Measurements from ENCODE around the gene ZNF534.
"Not testable (repeated sequence)": the region's sequence is repeated elsewhere in the genome, so short reads cannot be mapped to it uniquely, and the experiment has no call there.

The ZNF534 gene

DNA sequence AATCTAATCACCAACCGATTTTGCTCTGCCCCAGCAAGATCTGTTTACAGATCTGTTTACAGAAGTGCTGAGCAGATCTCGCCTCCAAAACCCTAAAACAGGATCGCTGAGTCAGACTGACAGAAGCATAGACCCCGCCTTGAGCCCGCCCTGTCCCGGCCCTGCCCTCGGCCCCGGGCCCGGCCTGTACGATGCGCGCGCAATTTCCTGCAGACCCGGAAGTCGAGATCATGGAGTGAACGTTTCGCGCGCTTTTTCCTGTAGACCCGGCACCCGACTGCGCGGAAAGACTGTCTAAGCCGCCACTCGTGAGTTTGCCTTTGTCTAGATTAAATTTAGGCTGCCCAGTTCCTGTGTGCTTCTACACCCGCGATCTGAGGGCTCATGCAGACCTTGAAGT, at the start of gene ZNF534:
ZNF534 (plus strand) TSS at position 212 of the 400 bp plus-strand sequence. CDS start 2,327 bp downstream, outside the sequence.
- no peak for DNase-seq

DNA sequence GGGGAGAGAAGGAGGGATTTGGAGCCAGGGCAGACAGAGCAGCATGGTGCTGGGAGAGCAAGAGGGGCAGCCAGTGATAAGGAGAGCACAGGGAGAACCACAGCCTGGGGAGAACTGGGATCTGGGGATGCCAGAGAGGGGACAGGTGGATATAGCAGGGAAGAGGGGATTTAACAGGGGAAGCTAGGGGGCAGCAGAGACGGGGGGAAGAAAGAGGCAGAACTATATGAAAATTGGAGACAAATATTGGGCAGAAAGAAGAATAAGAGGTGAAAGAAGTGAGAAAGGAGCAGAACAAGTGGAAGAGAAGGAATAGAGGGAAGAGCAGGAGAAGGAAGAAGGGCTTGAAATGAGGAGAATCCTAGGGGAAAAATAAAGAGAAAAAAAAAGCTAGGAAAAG, 37.8 kb upstream of the ZNF534 start:
- no peak for DNase-seq

DNA sequence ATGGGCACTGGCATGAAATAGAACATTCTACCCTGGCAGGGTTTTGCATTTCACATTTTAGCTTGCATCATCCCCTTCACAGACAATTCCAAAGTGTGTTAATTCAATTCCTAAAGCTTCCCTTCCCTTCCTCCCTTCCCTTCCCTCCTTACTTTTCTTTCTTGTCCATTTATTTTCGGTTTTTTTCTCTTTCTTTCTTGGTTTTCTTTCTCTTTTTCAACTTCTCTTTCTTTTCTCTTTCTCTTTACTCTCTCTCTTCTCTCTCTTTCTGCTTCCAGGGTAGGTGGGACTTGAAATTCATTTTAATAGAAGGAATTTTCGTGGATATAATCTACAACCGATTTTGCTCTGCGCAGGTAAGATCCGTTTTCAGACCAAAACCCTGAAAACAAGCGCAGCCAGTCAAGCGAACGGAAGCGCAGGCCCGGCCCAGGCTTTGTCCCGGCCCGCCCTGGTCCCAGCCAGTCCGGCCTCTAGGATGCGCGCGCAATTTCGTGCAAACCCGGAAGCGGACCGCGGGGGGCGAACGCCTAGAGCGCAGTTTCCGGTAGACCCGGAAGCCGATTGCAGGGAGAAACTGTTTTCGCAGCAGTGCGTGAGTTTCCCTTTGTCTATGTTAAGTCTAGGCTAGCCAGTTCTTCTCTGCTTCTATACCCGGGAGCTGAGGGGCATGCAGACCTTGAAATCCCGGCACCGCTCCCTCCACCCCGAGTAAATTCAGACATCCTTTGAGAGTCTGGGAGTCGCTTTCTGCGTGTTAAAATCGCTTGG, 31.5 kb upstream of the ZNF534 start, which contains the start of gene ZNF528:
ZNF528 (plus strand) TSS at position 540 of the 771 bp plus-strand sequence. CDS start 4,165 bp downstream, outside the sequence.
- DNase-seq, result peak; percentile 91

DNA sequence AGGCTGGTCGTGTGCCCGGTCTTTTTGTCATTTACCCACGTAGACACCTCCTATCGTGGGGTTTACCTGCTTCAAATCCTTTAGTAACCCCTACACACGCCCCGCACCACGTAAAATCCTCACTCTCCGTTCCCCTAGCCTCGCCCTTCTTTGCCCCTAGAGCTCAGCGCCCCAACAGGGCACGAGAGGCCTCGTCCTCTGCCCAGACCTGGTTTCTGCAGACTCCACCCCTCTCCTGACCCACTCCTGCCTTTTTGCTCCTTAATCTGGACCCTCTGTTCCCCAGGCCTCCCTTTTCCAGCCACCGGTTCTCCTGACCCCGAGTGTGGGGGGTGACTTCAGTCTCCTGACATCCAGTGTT, 30.9 kb upstream of the ZNF534 start:
- peak; percentile 41 for DNase-seq

DNA sequence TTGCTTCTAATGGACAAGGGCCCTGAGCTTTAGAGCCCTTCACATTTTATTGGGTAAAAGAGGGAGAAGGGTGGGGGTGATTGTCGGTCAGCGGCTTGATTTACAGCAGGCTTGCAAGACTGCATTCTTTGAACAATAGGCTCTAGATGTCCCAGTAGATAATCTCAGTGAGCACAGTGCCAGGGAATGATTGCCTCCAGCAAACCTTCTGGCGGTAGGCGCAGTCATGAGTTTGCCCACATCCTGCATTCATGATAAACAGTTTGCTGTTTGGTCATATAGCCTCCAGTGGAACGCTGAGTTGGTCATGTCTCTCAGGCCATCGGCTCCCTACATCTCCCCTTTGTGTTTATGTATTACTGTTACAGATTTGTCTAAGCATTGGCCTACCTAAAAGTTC, 18.7 kb upstream of the ZNF534 start:
- DNase-seq, result no peak

DNA sequence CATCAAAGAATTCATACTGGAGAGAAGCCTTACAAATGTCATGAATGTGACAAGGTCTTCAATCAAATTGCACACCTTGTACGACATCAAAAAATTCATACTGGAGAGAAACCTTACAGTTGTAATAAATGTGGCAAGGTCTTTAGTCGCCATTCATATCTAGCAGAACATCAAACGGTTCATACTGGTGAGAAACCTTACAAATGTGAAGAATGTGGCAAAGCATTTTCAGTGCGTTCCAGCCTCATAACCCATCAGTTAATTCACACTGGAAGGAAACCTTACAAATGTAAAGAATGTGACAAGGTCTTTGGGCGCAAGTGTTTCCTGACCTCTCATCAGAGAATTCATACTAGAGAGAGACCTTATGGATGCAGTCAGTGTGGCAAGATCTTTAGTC, 13.2 kb upstream of the ZNF534 start:
- DNase-seq, result no peak

DNA sequence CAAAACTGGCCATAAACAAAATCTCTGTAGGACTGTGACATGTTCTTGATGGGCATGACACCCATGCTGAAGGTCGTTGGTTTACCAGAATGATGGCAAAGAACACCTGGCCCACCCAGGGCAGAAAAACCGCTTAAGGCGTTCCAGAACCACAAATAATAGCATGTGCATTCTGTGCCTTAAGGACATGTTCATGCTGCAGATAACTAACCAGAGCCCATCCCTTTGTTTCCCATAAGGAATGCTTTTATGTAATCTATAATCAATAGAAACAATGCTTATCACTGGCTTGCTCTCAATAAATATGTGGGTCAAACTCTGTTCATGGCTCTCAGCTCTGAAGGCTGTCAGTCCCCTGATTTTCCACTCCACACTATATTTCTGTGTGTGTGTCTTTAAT, 13.2 kb downstream of the ZNF534 start:
- no peak for DNase-seq

DNA sequence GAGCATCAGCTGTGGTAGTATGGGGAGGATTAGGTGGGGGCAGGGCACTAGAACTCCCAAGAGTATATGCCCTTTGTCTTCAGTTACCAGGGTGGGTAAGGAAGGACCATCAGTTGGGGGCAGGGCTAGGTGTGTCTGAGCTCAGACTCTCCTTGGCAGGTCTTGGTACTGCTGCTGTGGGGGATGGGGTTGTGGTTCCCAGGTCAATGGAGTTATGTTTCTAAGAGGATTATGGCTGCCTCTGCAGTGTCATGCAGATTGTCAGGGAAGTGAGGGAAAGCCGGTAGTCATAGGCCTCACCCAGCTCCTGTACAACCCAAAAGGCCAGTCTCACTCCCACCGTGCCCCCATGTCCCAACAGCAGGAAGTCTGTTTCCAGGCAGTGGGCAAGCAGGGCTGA, 15.6 kb downstream of the ZNF534 start:
- DNase-seq, result no peak

DNA sequence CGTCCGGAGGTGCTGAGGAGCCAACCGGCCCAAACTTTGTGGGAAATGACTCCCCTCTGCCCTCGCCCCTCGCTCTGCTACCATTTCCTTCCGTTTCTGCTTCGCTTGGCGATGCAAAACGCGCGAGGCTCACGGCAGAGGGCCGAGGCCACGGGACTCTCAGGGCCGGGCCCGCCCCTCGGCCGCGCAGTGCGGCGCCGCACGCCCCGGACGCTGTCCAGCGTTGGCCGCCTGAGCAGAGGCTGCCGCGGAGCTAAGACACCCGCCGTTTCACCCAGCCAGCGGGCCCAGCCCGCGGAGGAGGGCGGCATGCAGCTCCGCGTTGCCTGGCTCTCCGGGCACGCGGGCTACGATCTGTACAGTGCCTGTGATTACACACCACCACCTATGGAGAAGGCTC, 22.3 kb downstream of the ZNF534 start:
- no peak for DNase-seq

DNA sequence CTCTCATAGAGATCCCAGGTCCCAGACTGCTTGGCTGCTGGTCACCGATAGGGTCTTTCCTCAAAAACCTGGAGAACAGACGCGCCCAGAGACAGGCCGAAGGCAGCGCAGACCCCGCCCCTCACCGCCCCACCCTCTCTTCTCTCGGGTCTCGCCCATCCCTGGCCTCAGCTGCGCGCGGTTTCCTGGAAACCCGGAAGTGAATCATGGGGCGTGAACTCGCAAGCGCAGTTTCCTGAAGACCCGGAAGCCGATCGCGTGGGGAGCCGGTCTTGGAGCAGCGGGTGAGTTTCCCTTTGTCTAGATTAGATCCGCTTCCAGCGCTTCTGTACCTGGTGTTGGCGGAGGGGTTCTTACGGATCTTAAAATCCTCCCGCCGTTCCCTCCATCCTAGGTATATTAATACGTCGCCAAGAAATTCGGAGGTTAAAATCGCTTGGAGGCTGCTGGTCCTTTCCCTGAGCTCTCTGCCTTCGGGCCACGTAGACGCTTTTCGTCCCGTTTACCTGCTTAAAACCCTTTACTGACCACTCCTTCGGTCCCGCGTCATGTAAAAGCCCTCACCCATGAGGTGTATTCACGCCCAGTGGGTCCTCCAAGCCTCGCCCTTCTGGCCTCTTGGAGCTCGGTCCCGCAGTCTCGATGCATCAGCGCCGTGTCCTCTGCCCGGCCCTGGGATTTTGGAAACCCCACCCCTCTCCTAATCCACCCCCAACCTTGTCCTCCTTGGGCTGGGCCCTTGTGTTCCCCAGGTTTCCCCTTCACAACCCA, 24.6 kb downstream of the ZNF534 start, which contains the start of gene ZNF578:
ZNF578 (plus strand) TSS at position 230 of the 771 bp plus-strand sequence. CDS start 48,293 bp downstream, outside the sequence.
- DNase-seq, result peak; percentile 61

DNA sequence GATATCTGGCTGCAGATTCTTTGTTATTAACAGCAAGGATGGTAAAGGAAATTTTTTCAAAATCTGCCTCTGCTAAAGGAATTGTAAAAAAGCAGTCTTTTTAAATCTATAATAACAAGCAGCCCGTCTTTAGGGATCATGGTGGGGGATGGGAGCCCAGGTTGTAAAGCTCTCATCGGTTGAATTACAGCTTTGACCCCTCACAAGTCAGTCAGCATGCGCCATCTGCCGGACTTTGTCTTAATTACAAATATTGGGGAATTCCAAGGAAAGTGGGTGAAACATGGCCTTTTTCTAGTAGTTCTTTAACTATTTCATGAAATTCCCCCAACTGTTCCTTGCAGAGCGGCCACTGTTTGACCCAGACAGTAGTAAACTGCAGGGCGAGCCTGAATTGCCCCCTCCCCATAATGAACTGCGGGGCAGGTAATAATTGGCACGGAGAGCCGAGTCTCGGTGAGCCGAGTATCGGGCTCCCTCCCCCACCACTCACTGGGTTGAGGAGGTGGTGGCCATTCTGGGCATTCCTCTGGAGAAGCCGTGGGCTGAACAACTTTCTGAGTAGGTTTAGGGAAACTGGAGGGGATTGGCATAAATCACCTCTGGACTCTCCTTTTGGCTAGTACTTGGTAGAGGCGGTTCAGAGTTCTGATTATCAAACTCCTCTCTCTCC, 36.0 kb downstream of the ZNF534 start:
- no peak for DNase-seq

DNA sequence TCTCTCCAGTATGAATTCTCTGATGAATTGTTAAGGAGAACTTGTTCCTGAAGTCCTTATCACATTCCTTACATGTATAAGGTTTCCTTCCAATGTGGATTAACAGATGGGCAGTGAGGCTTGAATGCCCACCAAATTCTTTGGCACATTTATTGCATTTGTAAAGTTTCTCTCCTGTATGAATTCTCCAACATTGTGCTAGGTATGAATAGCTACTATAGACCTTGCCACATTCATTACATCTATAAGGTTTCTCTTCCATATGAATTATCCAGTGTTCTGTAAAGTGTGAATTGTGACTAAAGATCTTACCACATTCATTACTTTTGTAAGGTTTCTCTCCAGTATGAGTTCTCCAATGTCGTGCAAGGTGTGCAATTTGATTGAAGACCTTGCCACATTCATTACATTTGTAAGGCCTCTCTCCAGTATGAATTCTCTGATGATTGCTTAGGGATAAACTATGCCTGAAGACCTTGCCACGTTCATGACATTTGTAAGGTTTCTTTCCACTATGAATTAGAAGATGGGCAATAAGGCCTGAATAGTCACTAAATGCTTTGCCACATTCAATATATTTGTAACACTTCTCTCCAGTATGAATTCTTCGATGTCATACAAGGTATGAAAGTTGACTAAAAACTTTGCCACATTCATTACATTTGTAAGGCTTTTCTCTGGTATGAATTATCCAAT, 44.9 kb downstream of the ZNF534 start:
- no peak for DNase-seq

DNA sequence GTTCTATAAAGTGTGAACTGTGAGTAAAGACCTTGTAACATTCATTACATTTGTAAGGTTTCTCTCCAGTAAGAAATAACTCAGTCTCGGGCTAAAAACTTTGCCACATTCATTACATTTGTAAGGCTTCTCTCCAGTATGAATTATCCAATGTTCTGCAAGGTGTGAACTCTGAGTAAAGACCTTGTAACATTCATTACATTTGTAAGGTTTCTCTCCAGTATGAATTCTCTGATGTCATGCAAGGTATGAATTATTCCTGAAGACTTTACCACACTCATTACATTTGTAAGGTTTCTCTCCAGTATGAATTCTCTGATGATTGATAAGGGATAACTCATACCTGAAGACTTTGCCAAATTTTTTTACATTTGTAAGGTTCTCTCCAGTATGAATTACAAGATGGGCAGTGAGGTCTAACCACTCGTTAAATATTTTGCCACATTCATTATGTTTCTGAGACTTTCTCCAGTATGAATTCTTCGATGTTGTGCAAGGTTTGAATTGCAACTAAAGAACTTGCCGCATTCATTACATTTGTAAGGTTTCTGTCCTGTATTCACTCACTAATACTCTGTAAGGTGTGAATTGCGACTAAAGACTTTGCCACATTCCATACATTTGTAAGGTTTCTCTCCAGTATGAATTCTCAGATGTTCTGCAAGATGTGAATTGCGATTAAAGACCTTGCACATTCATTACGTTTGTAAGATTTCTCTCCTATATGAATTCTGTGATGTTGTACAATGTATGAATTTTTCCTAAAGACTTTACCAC, 45.6 kb downstream of the ZNF534 start:
- DNase-seq, result no peak

DNA sequence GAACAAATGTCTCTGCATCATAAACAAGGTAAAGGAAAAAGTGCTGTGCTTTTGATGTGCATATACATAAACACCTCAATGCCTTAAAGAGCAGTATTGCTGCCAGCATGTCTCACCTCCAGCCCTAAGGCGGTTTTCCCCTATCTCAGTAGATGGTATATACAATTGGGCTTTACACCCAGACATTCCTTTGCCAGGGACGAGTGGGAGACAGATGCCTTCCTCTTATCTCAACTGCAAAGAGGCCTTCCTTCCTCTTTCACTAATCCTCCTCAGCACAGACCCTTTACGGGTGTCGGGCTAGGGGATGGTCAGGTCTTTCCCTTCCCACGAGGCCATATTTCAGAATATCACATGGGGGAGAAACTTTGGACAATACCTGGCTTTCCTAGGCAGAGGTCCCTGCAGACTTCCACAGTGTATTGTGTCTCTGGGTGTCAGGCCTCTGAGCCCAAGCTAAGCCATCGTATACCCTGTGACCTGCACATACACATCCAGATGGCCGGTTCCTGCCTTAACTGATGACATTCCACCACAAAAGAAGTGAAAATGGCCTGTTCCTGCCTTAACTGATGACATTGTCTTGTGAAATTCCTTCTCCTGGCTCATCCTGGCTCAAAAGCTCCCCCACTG, 55.3 kb downstream of the ZNF534 start:
- DNase-seq, result not testable (repeated sequence)

DNA sequence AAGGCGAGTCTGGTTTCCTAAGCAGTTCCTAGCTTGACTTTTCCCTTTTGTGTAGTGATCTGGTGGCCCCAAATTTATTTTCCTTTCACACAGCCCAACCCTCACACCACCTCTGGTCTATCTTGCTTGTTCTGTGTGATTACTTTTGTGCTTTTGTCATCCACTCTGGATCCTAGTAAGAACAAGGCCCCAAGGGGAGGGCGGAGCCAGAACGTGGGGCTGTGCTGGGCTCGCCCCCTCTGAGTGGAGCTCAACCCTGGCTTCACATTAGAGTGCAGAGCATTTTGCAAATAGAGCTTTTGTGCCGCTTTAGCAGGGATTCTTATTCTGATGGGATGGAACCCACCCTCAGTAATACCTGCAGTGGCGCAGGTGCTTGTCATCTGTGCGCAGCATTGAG, 56.1 kb downstream of the ZNF534 start:
- DNase-seq, result not testable (repeated sequence)

DNA sequence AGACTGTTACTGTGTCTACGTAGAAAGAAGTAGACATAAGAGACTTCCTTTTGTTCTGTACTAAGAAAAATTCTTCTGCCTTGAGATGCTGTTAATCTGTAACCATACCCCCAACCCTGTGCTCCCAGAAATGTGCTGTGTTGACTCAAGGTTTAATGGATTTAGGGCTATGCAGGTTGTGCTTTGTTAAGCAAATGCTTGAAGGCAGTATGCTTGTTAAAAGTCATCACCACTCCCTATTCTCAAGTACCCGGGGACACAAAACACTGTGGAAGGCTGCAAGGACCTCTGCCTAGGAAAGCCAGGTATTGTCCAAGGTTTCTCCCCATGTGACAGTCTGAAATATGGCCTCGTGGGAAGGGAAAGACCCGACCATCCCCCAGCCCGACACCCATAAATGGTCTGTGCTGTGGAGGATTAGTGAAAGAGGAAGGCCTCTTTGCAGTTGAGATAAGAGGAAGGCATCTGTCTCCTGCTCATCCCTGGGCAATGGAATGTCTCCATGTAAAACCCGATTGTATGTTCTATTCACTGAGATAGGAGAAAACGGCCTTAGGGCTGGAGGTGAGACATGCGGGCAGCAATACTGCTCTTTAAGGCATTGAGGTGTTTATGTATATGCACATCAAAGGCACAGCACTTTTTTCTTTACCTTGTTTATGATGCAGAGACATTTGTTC, 56.8 kb downstream of the ZNF534 start:
- not testable (repeated sequence) for DNase-seq

DNA sequence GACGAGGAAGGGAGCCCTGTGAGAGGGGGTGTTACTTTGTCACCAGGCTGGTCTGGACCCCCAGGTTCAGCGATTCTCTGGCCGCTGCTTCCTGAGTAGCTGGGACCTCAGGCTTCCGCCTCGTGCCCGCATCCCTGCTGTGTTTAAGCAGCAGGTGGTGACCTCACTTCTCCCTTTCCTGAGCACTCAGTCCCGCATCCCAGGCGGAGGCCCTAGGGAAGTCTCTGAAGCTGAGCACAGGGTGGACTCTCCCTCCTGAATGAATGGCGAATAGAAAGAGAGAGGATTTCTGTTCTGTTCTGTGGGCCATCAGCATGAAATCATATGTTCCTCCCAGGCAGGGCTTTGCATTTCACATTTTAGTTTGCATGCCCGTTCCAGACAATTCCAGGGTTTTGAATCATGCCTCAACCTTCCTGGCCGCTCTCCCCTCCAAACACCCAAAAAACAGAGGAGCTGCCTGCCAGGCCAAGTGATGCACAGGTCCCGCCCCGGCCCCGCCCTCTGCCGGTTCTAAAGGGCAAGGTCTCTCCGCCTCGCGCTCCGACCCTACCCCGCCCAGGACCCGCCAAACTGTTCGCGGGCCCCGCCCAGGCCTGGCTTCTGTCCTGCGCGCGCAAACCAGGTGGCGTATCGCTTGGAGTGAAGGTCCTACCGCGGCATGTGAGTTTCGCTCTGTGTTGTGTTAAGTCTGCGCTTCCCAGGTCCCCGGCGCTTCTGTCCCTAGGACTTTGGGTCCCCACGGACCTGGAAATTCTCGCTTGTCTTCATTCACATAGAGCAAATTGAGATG, 63.4 kb downstream of the ZNF534 start:
- DNase-seq, result no peak

DNA sequence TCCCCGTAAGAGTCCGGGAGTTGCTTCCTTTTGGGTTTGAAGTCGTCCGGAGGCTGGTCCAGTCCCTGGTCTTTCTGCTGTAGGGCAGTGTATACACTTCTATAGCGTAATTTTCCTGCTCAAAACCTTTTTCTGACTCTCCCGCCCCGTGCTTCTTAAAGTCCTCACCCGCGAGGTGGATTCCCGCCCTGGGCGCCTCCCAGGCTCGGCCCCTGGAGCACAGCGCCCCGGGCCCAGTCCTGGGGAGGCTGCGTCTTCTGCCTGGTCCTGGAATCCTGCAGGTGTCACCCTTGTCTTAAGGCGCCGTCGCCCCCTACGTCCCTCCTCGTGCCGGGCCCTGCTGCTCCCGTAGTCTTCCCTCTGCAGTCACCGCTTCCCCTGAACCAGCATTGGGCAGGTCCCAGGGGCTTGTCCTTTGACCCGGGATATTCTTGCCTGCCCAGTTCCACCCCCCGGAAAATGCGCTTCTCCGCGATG, 64.1 kb downstream of the ZNF534 start:
- DNase-seq, result no peak

DNA sequence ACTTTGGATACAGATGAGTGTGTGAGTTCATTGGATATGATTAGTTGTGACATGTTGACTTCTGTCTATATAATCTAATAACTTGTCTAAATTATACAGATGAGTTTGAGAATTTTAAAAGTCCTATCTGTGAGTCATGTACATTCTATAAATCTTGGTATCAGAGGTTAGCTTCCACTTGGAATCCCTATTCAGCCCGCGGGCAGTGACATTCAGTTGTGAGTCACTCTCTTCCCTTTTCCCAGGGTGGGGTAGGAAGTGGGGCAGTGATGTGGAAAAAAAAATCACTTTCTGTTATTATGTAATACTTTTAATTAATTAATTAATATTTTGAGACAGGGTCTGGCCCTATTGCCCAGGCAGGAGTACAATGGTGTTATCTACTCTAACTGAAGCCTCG, 65.6 kb downstream of the ZNF534 start:
- DNase-seq, result no peak

DNA sequence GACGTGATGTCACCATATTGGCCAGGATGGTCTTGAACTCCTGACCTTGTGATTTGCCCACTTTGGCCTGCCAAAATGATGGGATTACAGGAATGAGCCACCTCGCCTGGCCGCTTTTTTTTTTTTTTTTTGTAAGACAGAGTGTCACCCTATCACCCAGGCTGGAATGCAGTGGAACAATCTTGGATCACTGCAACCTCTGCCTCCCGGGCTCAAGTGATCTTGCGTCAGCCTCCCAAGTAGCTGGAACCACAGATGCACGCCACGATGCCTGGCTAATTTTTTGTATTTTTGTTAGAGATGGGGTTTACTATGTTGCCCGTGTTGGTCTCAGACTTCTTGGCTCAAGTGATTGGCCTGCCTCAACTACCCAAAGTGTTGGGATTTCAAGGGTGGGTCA, 69.6 kb downstream of the ZNF534 start:
- DNase-seq, result no peak
